Measurements from ENCODE around the gene CNTN5. TPM values are rescaled to one million over a fixed set of nuclear protein-coding genes. Genes with fewer than 3 reads are reported as not detected.

Gene CNTN5
- total RNA-seq, 3 donors from 2014 or later = 0.35 TPM; not detected in 2

DNA sequence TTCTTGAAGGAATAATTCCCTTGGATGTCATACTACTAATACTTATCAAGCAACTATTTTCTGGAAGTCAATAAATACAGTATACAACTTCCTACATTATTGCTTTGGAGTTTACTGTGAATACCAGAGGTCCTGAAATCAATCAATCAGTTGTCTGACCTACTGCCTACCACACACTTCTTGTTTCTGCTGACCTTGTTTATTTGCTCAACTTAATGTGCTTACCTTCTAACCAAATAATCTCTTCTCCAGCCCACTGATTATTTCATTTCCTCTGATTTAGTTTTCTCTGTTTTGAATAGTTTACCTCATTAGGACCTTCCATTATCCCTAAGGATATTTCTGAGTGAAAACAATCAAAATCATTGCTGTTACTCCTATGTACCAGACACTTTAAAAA is 1142.7 kb downstream of the CNTN5 start:
- ATAC-seq = no peak
- TF ChIP-seq, protein P1, sequence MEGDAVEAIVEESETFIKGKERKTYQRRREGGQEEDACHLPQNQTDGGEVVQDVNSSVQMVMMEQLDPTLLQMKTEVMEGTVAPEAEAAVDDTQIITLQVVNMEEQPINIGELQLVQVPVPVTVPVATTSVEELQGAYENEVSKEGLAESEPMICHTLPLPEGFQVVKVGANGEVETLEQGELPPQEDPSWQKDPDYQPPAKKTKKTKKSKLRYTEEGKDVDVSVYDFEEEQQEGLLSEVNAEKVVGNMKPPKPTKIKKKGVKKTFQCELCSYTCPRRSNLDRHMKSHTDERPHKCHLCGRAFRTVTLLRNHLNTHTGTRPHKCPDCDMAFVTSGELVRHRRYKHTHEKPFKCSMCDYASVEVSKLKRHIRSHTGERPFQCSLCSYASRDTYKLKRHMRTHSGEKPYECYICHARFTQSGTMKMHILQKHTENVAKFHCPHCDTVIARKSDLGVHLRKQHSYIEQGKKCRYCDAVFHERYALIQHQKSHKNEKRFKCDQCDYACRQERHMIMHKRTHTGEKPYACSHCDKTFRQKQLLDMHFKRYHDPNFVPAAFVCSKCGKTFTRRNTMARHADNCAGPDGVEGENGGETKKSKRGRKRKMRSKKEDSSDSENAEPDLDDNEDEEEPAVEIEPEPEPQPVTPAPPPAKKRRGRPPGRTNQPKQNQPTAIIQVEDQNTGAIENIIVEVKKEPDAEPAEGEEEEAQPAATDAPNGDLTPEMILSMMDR (IDR thresholded peaks at IDR 0.05) = no peak
- no peaks in the 10 kb centered on the region for H3K36me3 ChIP-seq (ENCODE audit: low read depth)
- DNase-seq = no peak
- H3K4me3 ChIP-seq = no peak overlapping the region
- intact Hi-C loops (cut with DNase I, micrococcal nuclease) = no loop called here
- H3K9me3 ChIP-seq = no peaks in the 10 kb centered on the region
- H3K4me1 ChIP-seq (ENCODE audit: low read depth) = no peaks in the 10 kb centered on the region

DNA sequence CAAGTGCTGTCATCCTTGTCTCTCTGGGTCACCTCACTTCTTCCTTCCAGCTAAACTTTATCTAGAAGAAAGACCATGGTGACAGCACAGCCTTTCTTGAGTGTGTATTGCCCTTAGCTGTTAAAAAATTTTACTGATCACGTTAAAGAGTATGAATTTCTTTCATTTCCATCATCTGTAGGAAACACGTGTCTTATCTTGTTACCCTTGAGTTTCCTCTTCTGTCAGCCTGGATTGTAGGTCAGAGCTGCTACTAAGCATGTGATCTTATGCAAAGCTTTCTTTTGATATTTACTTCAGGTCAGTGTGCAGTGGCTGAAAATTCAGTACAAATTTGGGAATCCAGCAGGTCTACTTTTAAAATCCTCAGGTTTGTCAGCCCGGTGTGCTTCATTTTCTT is 1154.1 kb downstream of the CNTN5 start:
- Histone ChIP-seq H3K4me1 (ENCODE audit: low read depth) (no peaks in the 10 kb centered on the region), H3K9me3 (peaks cover 2% of the 10 kb centered on the region), H3K36me3 (ENCODE audit: low read depth) (no peaks in the 10 kb centered on the region), H3K4me3 (no peak overlapping the region)
- intact Hi-C loops (cut with DNase I, micrococcal nuclease) = no loop called here
- no peak for ATAC-seq
- no peak for DNase-seq
- TF ChIP-seq, protein P1 (IDR thresholded peaks at IDR 0.05) = no peak

DNA sequence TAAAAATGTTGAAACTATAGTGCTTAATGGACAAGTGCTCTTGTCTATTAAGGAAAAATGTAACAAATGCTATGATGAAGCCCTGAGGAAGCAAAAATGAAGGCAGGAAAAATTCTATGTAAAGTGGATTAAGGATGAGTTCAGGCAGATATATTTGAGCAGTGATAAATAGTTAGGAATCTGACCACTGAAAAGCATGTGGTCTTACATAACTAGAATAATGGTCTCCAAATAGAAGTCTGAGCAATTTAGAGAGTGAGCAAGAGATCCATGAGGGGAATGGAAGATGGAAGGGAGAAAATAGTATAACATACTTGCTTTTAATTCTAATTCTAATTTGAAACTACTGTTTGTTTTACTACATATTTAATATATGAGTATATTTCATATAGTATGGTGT is 1155.7 kb downstream of the CNTN5 start:
- DNase-seq (no peak), ATAC-seq (no peak)
- H3K9me3 ChIP-seq = peaks cover 2% of the 10 kb centered on the region
- H3K4me3 ChIP-seq = no peak overlapping the region
- intact Hi-C loops (cut with DNase I, micrococcal nuclease) = no loop called here
- no peaks in the 10 kb centered on the region for H3K4me1 ChIP-seq (ENCODE audit: low read depth)
- no peaks in the 10 kb centered on the region for H3K36me3 ChIP-seq (ENCODE audit: low read depth)
- TF ChIP-seq, protein P1 (IDR thresholded peaks at IDR 0.05) = no peak

DNA sequence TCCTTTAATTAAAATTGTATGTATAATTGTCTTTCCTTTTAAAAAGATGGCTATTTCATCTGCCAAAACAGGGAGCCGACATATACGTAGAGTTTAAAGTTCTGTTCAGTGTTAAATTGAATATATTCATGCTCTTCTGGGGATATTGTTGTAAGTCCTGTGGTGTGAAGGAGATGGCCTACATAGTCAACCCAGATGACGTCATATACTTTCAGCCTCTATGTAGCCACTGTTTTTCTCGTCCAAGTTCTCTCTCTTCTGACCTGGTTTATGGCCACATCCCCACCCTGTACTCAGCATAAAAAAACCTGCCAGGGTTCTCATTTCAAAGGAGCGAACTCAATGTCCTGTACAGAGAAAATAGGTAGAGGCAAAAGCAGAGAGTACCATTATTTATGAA is 1156.9 kb downstream of the CNTN5 start:
- Histone ChIP-seq H3K4me1 (ENCODE audit: low read depth) (no peaks in the 10 kb centered on the region), H3K36me3 (ENCODE audit: low read depth) (no peaks in the 10 kb centered on the region), H3K9me3 (peaks cover 2% of the 10 kb centered on the region), H3K4me3 (no peak overlapping the region)
- TF ChIP-seq, protein P1 (IDR thresholded peaks at IDR 0.05) = no peak
- no peak for DNase-seq
- ATAC-seq = no peak
- intact Hi-C loops (cut with DNase I, micrococcal nuclease) = no loop called here

DNA sequence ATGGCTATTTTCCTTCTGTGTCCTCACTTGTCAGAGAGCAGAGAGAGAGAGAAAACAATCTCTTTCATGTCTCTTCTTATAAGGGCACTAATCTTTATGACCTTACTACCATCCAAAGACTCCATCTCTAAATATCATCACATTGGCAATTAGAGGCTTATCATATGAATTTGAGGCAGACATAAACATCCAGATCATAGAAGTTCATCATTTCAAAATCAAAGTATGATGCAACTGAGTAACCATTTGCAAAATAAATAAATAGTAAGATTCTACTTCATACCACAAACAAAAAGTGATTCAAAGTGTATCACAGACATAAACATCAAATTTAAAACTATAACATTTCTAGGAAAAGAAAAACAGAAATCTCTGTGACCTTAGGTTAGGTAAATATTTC is 1161.6 kb downstream of the CNTN5 start:
- ATAC-seq (no peak), DNase-seq (no peak)
- Histone ChIP-seq H3K36me3 (ENCODE audit: low read depth) (no peaks in the 10 kb centered on the region), H3K9me3 (peaks cover 2% of the 10 kb centered on the region), H3K4me1 (ENCODE audit: low read depth) (no peaks in the 10 kb centered on the region), H3K4me3 (no peak overlapping the region)
- TF ChIP-seq, protein P1 (IDR thresholded peaks at IDR 0.05) = no peak
- intact Hi-C loops (cut with DNase I, micrococcal nuclease) = no loop called here

DNA sequence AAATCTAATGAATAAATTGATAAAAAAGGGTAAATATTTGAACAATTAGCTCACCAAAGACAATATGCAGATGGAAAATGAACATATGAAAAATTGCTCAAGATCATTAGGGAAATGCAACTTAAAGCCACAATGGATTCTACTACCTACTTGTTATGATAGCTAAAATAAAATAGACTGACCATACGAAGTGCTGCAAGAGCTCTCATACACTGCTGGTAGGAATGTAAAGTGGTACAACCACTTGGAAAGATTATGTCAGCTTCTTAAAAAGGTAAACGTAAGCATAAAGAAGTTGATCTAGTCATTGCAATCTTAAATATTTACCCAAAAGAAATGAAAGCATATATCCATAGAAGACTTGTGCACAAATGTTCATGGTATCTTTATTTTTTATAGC is 1162.2 kb downstream of the CNTN5 start:
- intact Hi-C loops (cut with DNase I, micrococcal nuclease) = no loop called here
- no peak for DNase-seq
- no peak for ATAC-seq
- TF ChIP-seq, protein P1 (IDR thresholded peaks at IDR 0.05) = no peak
- Histone ChIP-seq H3K4me1 (ENCODE audit: low read depth) (no peaks in the 10 kb centered on the region), H3K9me3 (peaks cover under 1% of the 10 kb centered on the region), H3K4me3 (no peak overlapping the region), H3K36me3 (ENCODE audit: low read depth) (no peaks in the 10 kb centered on the region)

Data from mucosa of descending colon (tissue), 3 donors.